CD4-positive, alpha-beta memory T cell (primary cell): ENCODE results near the gene DCUN1D2. TPM values are rescaled to one million over a fixed set of nuclear protein-coding genes. Genes with fewer than 3 reads are reported as not detected.
A peak's percentile ranks its signal among the peaks of the same experiment; 100 is the strongest.

ENCODE experiments used
- CTCF ChIA-PET: fragments of 350-600 bp; sonication (Branson Sonifier 250); formaldehyde crosslinking; loops from one replicate; lab custom pipeline; 2021; ENCODE audit warnings: inconsistent platforms; ENCODE audit not compliant: partially characterized antibody; lab: Charles Lee
- POLR2A ChIA-PET: fragments of 350-600 bp; sonication (Branson Sonifier 250); formaldehyde crosslinking; loops from one replicate; lab custom pipeline; 2021; ENCODE audit not compliant: partially characterized antibody; lab: Charles Lee
- DNase-seq, 5 donors: peaks; one replicate each; pipeline versions ENCODE4 v3.0.0 to v3.0.0-alpha.2; 2020 to 2022; ENCODE audit warnings: mixed read lengths in 1 of 5
- H3K27ac ChIP-seq: one replicate; pipeline ENCODE4 v1.7.0; 2013; ENCODE audit warnings: low read depth, low read length
- H3K27me3 ChIP-seq: 2 replicates; pipeline ENCODE4 v1.7.0; 2013; ENCODE audit warnings: mild to moderate bottlenecking, low read length, moderate library complexity; ENCODE audit not compliant: insufficient read depth
- H3K36me3 ChIP-seq: 2 replicates; pipeline ENCODE4 v1.7.0; 2013; ENCODE audit warnings: mild to moderate bottlenecking, low read length, moderate library complexity; ENCODE audit not compliant: insufficient read depth
- H3K4me1 ChIP-seq: 2 replicates; pipeline ENCODE4 v1.7.0; 2013; ENCODE audit warnings: mild to moderate bottlenecking, low read length, moderate library complexity; ENCODE audit not compliant: insufficient read depth
- H3K4me3 ChIP-seq, 2 donors: one replicate each; pipeline ENCODE4 v1.7.0; 2013; ENCODE audit warnings: low read length in 2 of 2, mild to moderate bottlenecking in 1 of 2
- H3K9me3 ChIP-seq, 2 donors: one replicate each; pipeline ENCODE4 v1.7.0; 2013; ENCODE audit warnings: low read length in 2 of 2, control low read depth in 1 of 2; ENCODE audit not compliant: control insufficient read depth in 1 of 2
- H3K27ac Mint-ChIP-seq, 7 donors: one replicate each; pipeline ENCODE4 v1.8.0; 2020 to 2021; ENCODE audit warnings: mixed read lengths in 7 of 7, mild to moderate bottlenecking in 6 of 7, inconsistent platforms in 3 of 7, moderate library complexity in 3 of 7
- H3K27me3 Mint-ChIP-seq, 2 donors: one replicate each; pipeline ENCODE4 v1.8.0; 2020 to 2021; ENCODE audit warnings: mixed read lengths in 2 of 2
- H3K36me3 Mint-ChIP-seq, 2 donors: one replicate each; pipeline ENCODE4 v1.8.0; 2020 to 2021; ENCODE audit warnings: mixed read lengths in 2 of 2, inconsistent platforms in 1 of 2, mild to moderate bottlenecking in 1 of 2
- H3K4me1 Mint-ChIP-seq, 4 donors: one replicate each; pipeline ENCODE4 v1.8.0; 2020 to 2021; ENCODE audit warnings: mixed read lengths in 4 of 4, mild to moderate bottlenecking in 1 of 4
- H3K4me3 Mint-ChIP-seq, 8 donors: one replicate each; pipeline ENCODE4 v1.8.0; 2020 to 2021; ENCODE audit warnings: mixed read lengths in 8 of 8, mild to moderate bottlenecking in 7 of 8, moderate library complexity in 6 of 8, inconsistent platforms in 3 of 8
- H3K9me3 Mint-ChIP-seq, 8 donors: one replicate each; pipeline ENCODE4 v1.8.0; 2020 to 2021; ENCODE audit warnings: mixed read lengths in 8 of 8, mild to moderate bottlenecking in 5 of 8, inconsistent platforms in 3 of 8, moderate library complexity in 1 of 8
- intact Hi-C: fragments of 100-400 bp; cut with micrococcal nuclease; formaldehyde crosslinking; loops from one replicate; pipeline ENCODE4 v1.15.1; 2023
- polyA plus RNA-seq, 2 donors: library from polyadenylated mRNA; unstranded; fragments of 300-500 nt; fragmentation: Illumina TruSeq; gene quantifications; one replicate each; pipeline ENCODE4 v1.2.3, GENCODE V29; 2021
- total RNA-seq, 2 experiments: library from RNA; stranded (reverse); gene quantifications; one replicate each; pipeline ENCODE4 v1.2.3, GENCODE V29; 2021

The DCUN1D2 gene
- total and polyA plus RNA-seq, 4 experiments from 2014 or later, result 6.6 to 34.8 (median 20.8) TPM

DNA sequence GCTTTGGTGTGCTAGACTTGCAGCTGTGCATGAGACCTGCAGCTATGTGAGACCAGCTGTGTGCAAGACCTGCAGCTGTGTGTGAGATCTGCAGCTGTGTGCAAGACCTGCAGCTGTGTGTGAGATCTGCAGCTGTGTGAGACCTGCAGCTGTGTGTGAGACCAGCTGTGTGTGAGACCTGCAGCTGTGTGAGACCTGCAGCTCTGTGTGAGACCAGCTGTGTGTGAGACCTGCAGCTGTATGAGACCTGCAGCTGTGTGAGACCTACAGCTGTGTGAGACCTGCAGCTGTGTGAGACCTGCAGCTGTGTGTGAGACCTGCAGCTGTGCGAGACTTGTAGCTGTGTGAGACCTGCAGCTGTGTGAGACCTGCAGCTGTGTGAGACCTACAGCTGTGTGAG is 6.7 kb upstream of the DCUN1D2 start:
- Mint-ChIP-seq H3K4me3 (no peak overlapping the region), H3K36me3 (peaks cover 33 to 53% of the 10 kb centered on the region in 2 donors), H3K27me3 (no peaks in the 10 kb centered on the region), H3K27ac (peak overlapping the region in 1 of 7 donors; percentile 36), H3K9me3 (no peaks in the 10 kb centered on the region), H3K4me1 (peaks cover 23 to 49% (median 29%) of the 10 kb centered on the region in 4 donors)
- Histone ChIP-seq H3K27ac (no peak overlapping the region), H3K9me3 (no peaks in the 10 kb centered on the region), H3K27me3 (no peaks in the 10 kb centered on the region), H3K36me3 (peaks cover 32% of the 10 kb centered on the region), H3K4me3 (no peak overlapping the region), H3K4me1 (peaks cover 35% of the 10 kb centered on the region)
- intact Hi-C loops, result no loop called here
- ChIA-PET CTCF (interaction anchor here (2.1 kb wide), 1 partner anchor 9 kb away, joined by 8 read pairs; no protein-coding TSS in a partner anchor), POLR2A (interaction anchor here (0.6 kb wide), 1 partner anchor 11 kb away, joined by 3 read pairs; no protein-coding TSS in a partner anchor)
- no peak for DNase-seq

- ChIA-PET POLR2A (no interaction called here), CTCF (no interaction called here)
- Histone ChIP-seq H3K27ac (no peak overlapping the region), H3K4me3 (no peak overlapping the region), H3K36me3 (peaks cover 19% of the 10 kb centered on the region), H3K9me3 (no peaks in the 10 kb centered on the region), H3K4me1 (peaks cover 45% of the 10 kb centered on the region), H3K27me3 (no peaks in the 10 kb centered on the region)
- Mint-ChIP-seq H3K36me3 (peaks cover 28 to 42% of the 10 kb centered on the region in 2 donors), H3K27ac (peak overlapping the region; percentile 11 to 95 (median 58)), H3K4me3 (peak overlapping the region in 6 of 8 donors; percentile 1 to 62 (median 46)), H3K9me3 (no peaks in the 10 kb centered on the region), H3K27me3 (no peaks in the 10 kb centered on the region), H3K4me1 (peaks cover 23 to 56% (median 35%) of the 10 kb centered on the region in 4 donors)
- no peak for DNase-seq
- intact Hi-C loops, result no loop called here
These were observed 5.1 kb upstream of the DCUN1D2 start for GRCh38 chr13:113495494-113496210.

- DNase-seq, result peak in 1 of 5 donors; percentile 6
- Histone ChIP-seq H3K4me1 (peaks cover 60% of the 10 kb centered on the region), H3K27ac (no peak overlapping the region), H3K4me3 (no peak overlapping the region), H3K27me3 (no peaks in the 10 kb centered on the region), H3K36me3 (peaks cover 3% of the 10 kb centered on the region), H3K9me3 (no peaks in the 10 kb centered on the region)
- CTCF ChIA-PET, result interaction anchor here (1.3 kb wide), 1 partner anchor 11 kb away, joined by 3 read pairs; no protein-coding TSS in a partner anchor
- intact Hi-C loops, result no loop called here
- Mint-ChIP-seq H3K27ac (peak overlapping the region; percentile 3 to 72 (median 57)), H3K36me3 (peaks cover 16 to 26% of the 10 kb centered on the region in 2 donors), H3K27me3 (no peaks in the 10 kb centered on the region), H3K4me1 (peaks cover 35 to 73% (median 50%) of the 10 kb centered on the region in 4 donors), H3K9me3 (no peaks in the 10 kb centered on the region), H3K4me3 (peak overlapping the region in 6 of 8 donors; percentile 24 to 79 (median 54))
- POLR2A ChIA-PET, result no interaction called here
These were observed 2.9 kb upstream of the DCUN1D2 start for GRCh38 chr13:113493315-113493951.

- Mint-ChIP-seq H3K27me3 (no peaks in the 10 kb centered on the region), H3K27ac (peak overlapping the region in 6 of 7 donors; percentile 72 to 90 (median 82)), H3K4me3 (peak overlapping the region; percentile 77 to 90 (median 84)), H3K9me3 (no peaks in the 10 kb centered on the region), H3K4me1 (peaks cover 37 to 78% (median 60%) of the 10 kb centered on the region in 4 donors), H3K36me3 (peaks cover 10 to 19% of the 10 kb centered on the region in 2 donors)
- ChIA-PET CTCF (no interaction called here), POLR2A (no interaction called here)
- H3K4me3 ChIP-seq, result no peak overlapping the region
- no peaks in the 10 kb centered on the region for H3K9me3 ChIP-seq
- intact Hi-C loops, result loop anchor here (2.0 kb wide), 1 partner anchor 195 kb away; the partner anchor contains the start of gene LAMP1
- DNase-seq, result no peak
- no peaks in the 10 kb centered on the region for H3K36me3 ChIP-seq
- no peak overlapping the region for H3K27ac ChIP-seq
- peaks cover 55% of the 10 kb centered on the region for H3K4me1 ChIP-seq
- no peaks in the 10 kb centered on the region for H3K27me3 ChIP-seq
These were observed 1.5 kb upstream of the DCUN1D2 start for GRCh38 chr13:113491982-113492381.

GRCh38 chr13:113491418-113491883 is 940 bp upstream of the DCUN1D2 start:
- Histone ChIP-seq H3K27ac (peak overlapping the region; percentile 57), H3K27me3 (no peaks in the 10 kb centered on the region), H3K4me1 (peaks cover 52% of the 10 kb centered on the region), H3K36me3 (no peaks in the 10 kb centered on the region), H3K4me3 (peak overlapping the region; percentile 11 to 65), H3K9me3 (no peaks in the 10 kb centered on the region)
- H3K4me1 Mint-ChIP-seq, result peaks cover 35 to 78% (median 61%) of the 10 kb centered on the region in 4 donors
- no peaks in the 10 kb centered on the region for H3K27me3 Mint-ChIP-seq
- H3K27ac Mint-ChIP-seq, result peak overlapping the region in 6 of 7 donors; percentile 15 to 90 (median 77)
- no peaks in the 10 kb centered on the region for H3K9me3 Mint-ChIP-seq
- peak overlapping the region; percentile 77 to 90 (median 84) for H3K4me3 Mint-ChIP-seq
- DNase-seq, result no peak
- POLR2A ChIA-PET, result interaction anchor here (1.4 to 1.6 kb wide), 2 partner anchors 10 to 12 kb away, joined by 3 to 4 read pairs; no protein-coding TSS in a partner anchor
- H3K36me3 Mint-ChIP-seq, result peaks cover 6 to 15% of the 10 kb centered on the region in 2 donors
- CTCF ChIA-PET, result no interaction called here
- intact Hi-C loops, result loop anchor here (2.0 kb wide), 1 partner anchor 195 kb away; the partner anchor contains the start of gene LAMP1

DNA sequence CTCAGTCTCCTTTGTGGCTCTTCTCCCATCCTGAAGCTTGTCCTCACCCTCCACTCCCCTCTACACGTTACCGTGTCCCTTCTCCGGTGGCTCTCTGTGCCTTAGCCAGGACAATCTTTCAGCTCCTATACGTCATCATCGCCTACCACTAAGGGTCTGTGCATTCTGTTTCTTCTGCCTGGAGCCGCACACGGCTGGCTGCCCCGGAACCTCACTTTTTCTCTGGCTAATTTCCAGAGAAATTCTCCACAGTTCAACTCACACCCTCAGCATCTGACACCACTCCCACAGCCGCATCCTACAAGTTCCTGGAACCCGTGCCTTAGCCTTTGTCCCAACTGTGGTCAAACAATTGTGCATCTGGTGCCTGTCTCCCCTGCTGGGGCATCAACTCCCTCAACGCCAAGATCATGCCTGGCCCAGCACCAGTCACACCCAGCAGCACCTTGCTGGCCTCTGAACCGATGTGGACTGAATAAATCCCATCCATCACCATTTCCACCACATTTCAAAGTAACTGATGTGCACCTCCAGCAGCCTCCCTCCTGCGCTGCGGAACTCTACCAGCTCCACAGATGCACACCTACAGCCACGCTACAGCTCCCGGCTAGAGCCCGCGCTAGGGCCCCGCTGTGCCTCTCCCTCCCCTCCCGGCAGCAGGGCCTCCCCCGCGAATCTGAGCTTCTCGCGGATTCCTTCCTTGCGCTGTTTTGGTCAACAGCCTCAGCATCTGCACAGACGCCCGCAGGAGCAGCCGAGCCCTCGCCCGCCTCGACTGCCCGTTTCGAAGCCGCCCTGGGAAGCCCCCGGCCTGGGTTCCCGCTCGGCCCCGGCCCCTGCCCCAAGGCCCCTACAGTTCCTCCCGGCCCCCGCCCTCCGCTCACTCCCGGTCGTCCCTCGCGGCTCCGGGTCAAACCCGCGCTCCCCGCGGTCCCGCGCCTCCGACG is 689 bp downstream of the DCUN1D2 start:
- peaks cover 40% of the 10 kb centered on the region for H3K4me1 ChIP-seq
- CTCF ChIA-PET, result no interaction called here
- peak overlapping the region in 1 of 2 donors; percentile 65 for H3K4me3 ChIP-seq
- intact Hi-C loops, result loop anchor here (2.0 kb wide), 1 partner anchor 193 kb away; the partner anchor contains the start of gene LAMP1
- H3K36me3 Mint-ChIP-seq, result peaks cover 0 to 6% of the 10 kb centered on the region in 2 donors
- no peaks in the 10 kb centered on the region for H3K9me3 Mint-ChIP-seq
- H3K36me3 ChIP-seq, result no peaks in the 10 kb centered on the region
- peak; percentile 17 to 47 (median 27) for DNase-seq
- H3K27me3 ChIP-seq, result no peaks in the 10 kb centered on the region
- H3K4me3 Mint-ChIP-seq, result peak overlapping the region; percentile 88 to 95 (median 92)
- peak overlapping the region; percentile 57 for H3K27ac ChIP-seq
- H3K27ac Mint-ChIP-seq, result peak overlapping the region; percentile 78 to 94 (median 92)
- H3K27me3 Mint-ChIP-seq, result no peaks in the 10 kb centered on the region
- peaks cover 28 to 70% (median 53%) of the 10 kb centered on the region in 4 donors for H3K4me1 Mint-ChIP-seq
- H3K9me3 ChIP-seq, result no peaks in the 10 kb centered on the region
- POLR2A ChIA-PET, result interaction anchor here (0.6 to 1.9 kb wide), 6 partner anchors 9 to 280 kb away, joined by 3 to 5 read pairs (median 4); partner anchors contain the start of gene CUL4A
